Measurements from ENCODE around the gene COL16A1.

Gene COL16A1

GRCh38 chr1:31732751-31733289 is 29.0 kb upstream of the COL16A1 start:
- H3K4me3 ChIP-seq (replicated peaks; ENCODE audit: low read depth, low read length): no peak overlapping the region
- no peak for DNase-seq (ENCODE audit: low read depth)
- TF ChIP-seq CTCF (IDR thresholded peaks at IDR 0.05; ENCODE audit: low read length, missing control alignments): no peak

- no peak for DNase-seq (ENCODE audit: low read depth)
- no peak for TF ChIP-seq CTCF (IDR thresholded peaks at IDR 0.05; ENCODE audit: low read length, missing control alignments)
- H3K4me3 ChIP-seq (replicated peaks; ENCODE audit: low read depth, low read length): no peak overlapping the region
Observed at GRCh38 chr1:31732343-31732742, 28.5 kb upstream of the COL16A1 start.

GRCh38 chr1:31731049-31731565 is 27.3 kb upstream of the COL16A1 start:
- DNase-seq (ENCODE audit: low read depth): no peak
- TF ChIP-seq CTCF (IDR thresholded peaks at IDR 0.05; ENCODE audit: low read length, missing control alignments): no peak

GRCh38 chr1:31730336-31731048 is 26.7 kb upstream of the COL16A1 start:
- no peak for TF ChIP-seq CTCF (IDR thresholded peaks at IDR 0.05; ENCODE audit: low read length, missing control alignments)
- no peak overlapping the region for H3K4me3 ChIP-seq (replicated peaks; ENCODE audit: low read depth, low read length)
- DNase-seq (ENCODE audit: low read depth): no peak

More at GRCh38 chr1:31731049-31731565, 27.3 kb upstream of the COL16A1 start:
- H3K4me3 ChIP-seq (replicated peaks; ENCODE audit: low read depth, low read length): no peak overlapping the region

GRCh38 chr1:31727849-31728248 is 24.0 kb upstream of the COL16A1 start:
- no peak for TF ChIP-seq CTCF (IDR thresholded peaks at IDR 0.05; ENCODE audit: low read length, missing control alignments)
- H3K4me3 ChIP-seq (replicated peaks; ENCODE audit: low read depth, low read length): no peak overlapping the region
- no peak for DNase-seq (ENCODE audit: low read depth)

- DNase-seq (ENCODE audit: low read depth): no peak
- no peak overlapping the region for H3K4me3 ChIP-seq (replicated peaks; ENCODE audit: low read depth, low read length)
- TF ChIP-seq CTCF (IDR thresholded peaks at IDR 0.05; ENCODE audit: low read length, missing control alignments): no peak
Observed at GRCh38 chr1:31727195-31727594, 23.4 kb upstream of the COL16A1 start.
